ENCODE measurements around the gene TMEM108.

TMEM108 gene

DNA sequence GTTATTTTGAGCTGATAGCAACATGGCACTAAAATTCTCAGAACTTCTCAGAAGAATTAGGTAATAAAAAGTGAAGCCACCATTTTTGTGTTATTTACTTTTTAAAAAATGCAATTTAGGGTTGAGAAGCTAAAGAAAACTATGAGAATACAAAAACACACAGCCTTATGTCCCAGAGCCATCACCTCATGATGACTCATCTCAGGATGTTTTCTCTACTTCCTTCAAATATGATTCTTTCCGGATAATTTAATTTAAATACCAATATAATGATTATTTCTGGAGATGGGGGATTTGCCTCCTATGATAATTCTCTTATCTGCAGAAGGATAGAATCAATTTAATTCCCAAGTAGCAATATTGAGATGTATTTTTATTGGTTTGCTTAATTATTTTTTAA, 256.1 kb downstream of the TMEM108 start:
- Histone ChIP-seq H3K27me3 (no peaks in the 10 kb centered on the region), H3K4me1 (peaks cover 0 to 6% (median 0%) of the 10 kb centered on the region in 4 donors), H3K4me3 (no peak overlapping the region), H3K36me3 (no peaks in the 10 kb centered on the region), H3K9me3 (no peaks in the 10 kb centered on the region), H3K27ac (no peak overlapping the region)
- DNase-seq: no peak
- TF ChIP-seq, protein P1, sequence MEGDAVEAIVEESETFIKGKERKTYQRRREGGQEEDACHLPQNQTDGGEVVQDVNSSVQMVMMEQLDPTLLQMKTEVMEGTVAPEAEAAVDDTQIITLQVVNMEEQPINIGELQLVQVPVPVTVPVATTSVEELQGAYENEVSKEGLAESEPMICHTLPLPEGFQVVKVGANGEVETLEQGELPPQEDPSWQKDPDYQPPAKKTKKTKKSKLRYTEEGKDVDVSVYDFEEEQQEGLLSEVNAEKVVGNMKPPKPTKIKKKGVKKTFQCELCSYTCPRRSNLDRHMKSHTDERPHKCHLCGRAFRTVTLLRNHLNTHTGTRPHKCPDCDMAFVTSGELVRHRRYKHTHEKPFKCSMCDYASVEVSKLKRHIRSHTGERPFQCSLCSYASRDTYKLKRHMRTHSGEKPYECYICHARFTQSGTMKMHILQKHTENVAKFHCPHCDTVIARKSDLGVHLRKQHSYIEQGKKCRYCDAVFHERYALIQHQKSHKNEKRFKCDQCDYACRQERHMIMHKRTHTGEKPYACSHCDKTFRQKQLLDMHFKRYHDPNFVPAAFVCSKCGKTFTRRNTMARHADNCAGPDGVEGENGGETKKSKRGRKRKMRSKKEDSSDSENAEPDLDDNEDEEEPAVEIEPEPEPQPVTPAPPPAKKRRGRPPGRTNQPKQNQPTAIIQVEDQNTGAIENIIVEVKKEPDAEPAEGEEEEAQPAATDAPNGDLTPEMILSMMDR (IDR thresholded peaks at IDR 0.05): no peak
- intact Hi-C loops (cut with DNase I; ENCODE audit: low total_unique reads): no loop called here

DNA sequence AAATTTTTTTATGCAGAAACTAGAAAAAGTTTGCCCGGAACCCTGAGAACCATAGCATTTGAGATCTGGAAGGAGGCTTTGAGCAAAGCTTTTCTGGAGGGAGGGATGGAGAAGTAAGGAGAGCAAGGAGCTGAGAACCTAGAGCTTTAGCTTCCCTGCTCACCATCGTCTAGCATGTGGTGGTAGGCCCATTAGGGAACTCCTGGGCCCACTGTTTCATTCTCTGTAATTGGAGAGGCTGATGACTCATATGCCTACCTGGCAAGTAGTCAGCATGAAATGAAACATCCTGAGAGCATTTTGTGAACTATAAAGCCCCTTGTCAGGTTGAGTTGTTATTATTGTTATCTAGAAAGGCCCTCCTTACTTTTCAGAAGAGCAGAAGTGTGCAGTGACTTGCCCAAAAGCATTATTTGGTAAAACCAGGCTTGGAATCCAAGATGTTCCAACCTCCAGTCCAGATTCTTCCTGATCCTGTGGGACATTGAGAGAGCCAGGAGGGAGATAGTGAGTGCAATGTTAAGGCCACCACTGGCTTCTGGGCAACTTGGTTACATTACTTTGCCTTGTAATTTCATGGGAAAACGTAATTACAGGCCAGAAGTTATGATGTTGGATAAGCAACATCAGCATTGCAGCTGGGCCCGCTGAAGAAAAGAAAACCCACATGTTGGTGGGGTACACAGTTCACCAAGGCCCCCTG, 257.2 kb downstream of the TMEM108 start:
- Histone ChIP-seq H3K4me1 (peaks cover 0 to 6% (median 0%) of the 10 kb centered on the region in 4 donors), H3K36me3 (no peaks in the 10 kb centered on the region), H3K4me3 (no peak overlapping the region), H3K9me3 (no peaks in the 10 kb centered on the region), H3K27me3 (no peaks in the 10 kb centered on the region), H3K27ac (no peak overlapping the region)
- intact Hi-C loops (cut with DNase I; ENCODE audit: low total_unique reads): no loop called here
- DNase-seq: no peak
- TF ChIP-seq, protein P1 (IDR thresholded peaks at IDR 0.05): no peak

DNA sequence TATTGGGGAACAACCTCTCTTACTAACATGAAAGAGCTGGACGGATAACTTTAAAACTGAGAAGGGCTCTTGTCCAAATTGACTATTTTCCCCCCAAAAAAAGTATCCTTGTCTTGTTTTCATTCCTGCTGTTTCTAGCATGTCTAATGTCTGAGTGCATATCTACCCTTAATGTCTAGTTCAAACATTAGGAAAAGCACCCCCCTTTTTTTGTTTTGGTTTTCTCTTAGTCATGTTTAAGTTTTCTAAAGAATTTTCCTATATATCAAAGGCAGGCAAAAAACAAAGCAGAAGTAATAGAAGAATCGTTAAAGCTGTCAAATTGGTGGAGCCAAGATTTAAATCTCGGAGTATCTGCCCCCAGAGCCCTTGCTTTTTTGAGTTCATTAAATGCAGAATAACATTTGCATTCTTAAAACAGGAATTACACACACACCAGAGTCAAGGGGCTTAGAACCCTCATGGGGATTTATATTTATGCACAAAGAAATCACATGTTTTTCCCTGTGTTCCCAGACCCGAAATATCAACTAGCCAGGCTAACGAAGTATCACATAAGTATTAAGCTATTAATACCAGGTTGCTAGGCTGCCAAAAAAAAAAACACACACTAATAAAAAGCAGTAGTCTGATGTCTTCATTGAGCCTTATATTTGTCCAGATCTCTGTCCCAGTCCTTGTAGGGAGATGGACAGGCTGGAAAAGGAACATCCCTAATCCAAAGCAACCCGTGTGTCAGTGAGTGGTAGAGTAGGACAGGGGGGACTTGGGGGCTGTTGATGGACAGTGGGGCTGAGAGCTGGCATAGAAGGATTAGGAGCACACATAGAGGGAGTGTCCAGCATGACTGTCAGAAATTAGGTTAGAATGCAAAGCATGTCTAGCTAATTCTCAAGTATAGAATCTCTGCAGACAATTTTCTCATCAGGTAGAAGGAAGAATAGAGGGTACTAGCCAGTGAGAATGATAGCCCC, 258.0 kb downstream of the TMEM108 start:
- intact Hi-C loops (cut with DNase I; ENCODE audit: low total_unique reads): no loop called here
- Histone ChIP-seq H3K27ac (no peak overlapping the region), H3K9me3 (no peaks in the 10 kb centered on the region), H3K36me3 (no peaks in the 10 kb centered on the region), H3K4me1 (peaks cover 0 to 6% (median 0%) of the 10 kb centered on the region in 4 donors), H3K4me3 (no peak overlapping the region), H3K27me3 (no peaks in the 10 kb centered on the region)
- TF ChIP-seq, protein P1 (IDR thresholded peaks at IDR 0.05): no peak
- DNase-seq: no peak

DNA sequence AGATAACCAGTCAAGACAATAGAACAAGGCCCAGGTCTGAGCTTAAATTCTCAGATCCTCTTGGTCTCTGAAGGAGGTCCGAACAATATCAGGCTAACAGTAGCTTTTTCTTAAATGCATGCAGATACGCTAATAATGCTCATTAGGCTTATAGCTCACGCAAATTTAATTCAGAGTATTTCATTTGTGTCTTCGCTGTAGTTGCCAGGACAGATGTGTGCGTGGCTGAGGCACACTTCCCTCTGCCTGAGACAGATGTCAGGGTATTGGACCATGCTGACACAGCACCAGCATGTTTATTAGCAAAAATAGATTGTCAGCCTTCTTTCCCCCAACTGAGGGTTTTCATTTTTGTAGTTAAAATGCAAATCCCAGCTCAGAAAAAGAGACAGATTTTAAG, 258.8 kb downstream of the TMEM108 start:
- Histone ChIP-seq H3K9me3 (no peaks in the 10 kb centered on the region), H3K36me3 (no peaks in the 10 kb centered on the region), H3K4me1 (peaks cover 0 to 6% (median 0%) of the 10 kb centered on the region in 4 donors), H3K27me3 (no peaks in the 10 kb centered on the region), H3K27ac (no peak overlapping the region), H3K4me3 (no peak overlapping the region)
- DNase-seq: no peak
- intact Hi-C loops (cut with DNase I; ENCODE audit: low total_unique reads): no loop called here
- TF ChIP-seq, protein P1 (IDR thresholded peaks at IDR 0.05): no peak

DNA sequence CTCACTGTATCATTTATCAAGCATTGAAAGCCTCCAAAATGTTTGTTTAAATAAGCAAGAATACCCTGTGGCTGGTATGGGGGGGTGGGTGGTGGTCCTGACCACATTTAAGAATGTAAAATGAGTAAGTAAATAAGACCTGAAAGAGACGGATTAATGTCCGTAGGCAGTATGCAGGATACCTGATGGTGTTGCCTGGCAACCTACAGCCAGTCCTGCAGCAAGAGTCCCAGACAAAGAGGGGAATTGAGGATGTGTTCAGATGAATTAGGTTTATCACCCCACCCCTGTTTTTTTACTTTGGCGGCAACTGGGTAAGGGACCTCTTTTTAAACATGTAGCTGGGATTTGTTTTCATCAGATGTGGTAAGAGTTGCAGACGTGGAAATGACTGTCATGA, 261.9 kb downstream of the TMEM108 start:
- Histone ChIP-seq H3K27me3 (no peaks in the 10 kb centered on the region), H3K36me3 (no peaks in the 10 kb centered on the region), H3K27ac (no peak overlapping the region), H3K4me3 (no peak overlapping the region), H3K9me3 (no peaks in the 10 kb centered on the region), H3K4me1 (no peaks in the 10 kb centered on the region)
- intact Hi-C loops (cut with DNase I; ENCODE audit: low total_unique reads): no loop called here
- TF ChIP-seq, protein P1 (IDR thresholded peaks at IDR 0.05): no peak
- DNase-seq: no peak

Data from tibial artery (tissue), 4 donors.